Body of pancreas (tissue), 4 donors: Measurements from ENCODE around the gene RAMP3. TPM values are rescaled to one million over a fixed set of nuclear protein-coding genes. Genes with fewer than 3 reads are reported as not detected.

ENCODE experiments used
- ATAC-seq: fragments of 150-250 bp; one replicate; pipeline ENCODE4 v1.9.1; 2016
- DNase-seq, 4 donors: peaks; one replicate each; pipeline ENCODE4 v3.0.0-alpha.2; 2019
- H3K27ac ChIP-seq, 4 donors: fragments of 200-600 bp; sonication (generic); 1 replicate in 3 of 4; 2 replicates in 1 of 4; pipeline versions ENCODE4 v1.5.1 to v1.6.1; 2016 to 2019; ENCODE audit warnings: mild to moderate bottlenecking in 1 of 4, mixed read lengths in 1 of 4, moderate library complexity in 1 of 4
- H3K27me3 ChIP-seq, 2 donors: fragments of 200-600 bp; sonication (generic); one replicate each; pipeline ENCODE4 v1.6.0; 2016; ENCODE audit warnings: mild to moderate bottlenecking in 1 of 2
- H3K36me3 ChIP-seq, 2 donors: fragments of 200-600 bp; sonication (generic); replicated peaks in 1 of 2; 2 replicates each; pipeline ENCODE4 v1.5.1; 2016; ENCODE audit warnings: low read depth in 2 of 2; ENCODE audit not compliant: insufficient read depth in 1 of 2
- H3K4me1 ChIP-seq: fragments of 200-600 bp; sonication (generic); one replicate; pipeline ENCODE4 v1.6.0; 2016
- H3K4me3 ChIP-seq, 2 donors: fragments of 200-600 bp; sonication (generic); 1 replicate in 1 of 2; 2 replicates in 1 of 2; pipeline ENCODE4 v1.5.1; 2016 to 2019
- H3K9me3 ChIP-seq, 3 donors: fragments of 200-600 bp; sonication (generic); 1 replicate in 2 of 3; 2 replicates in 1 of 3; pipeline ENCODE4 v1.5.1; 2016
- POLR2A ChIP-seq, 3 donors: fragments of 450-650 bp; IDR thresholded peaks; one replicate each; pipeline ENCODE4 v1.6.1; 2016; ENCODE audit warnings: antibody characterized with exemption in 3 of 3, mild to moderate bottlenecking in 2 of 3
- whole genome bisulfite sequencing, 2 donors: methylation state at CpG; one replicate each; pipeline ENCODE4 v1.1.5; 2017; 5-methylcytosine and 5-hydroxymethylcytosine counted together
- intact Hi-C: fragments of 100-400 bp; cut with DNase I; formaldehyde crosslinking; loops from one replicate; pipeline ENCODE4 v1.15.1; 2023
- total RNA-seq, 2 donors: library from RNA; depleted of rRNA; stranded (reverse); fragments of >200 nt; gene quantifications; one replicate each; pipeline ENCODE4 v1.1.0, GENCODE V29; 2016
- TF ChIP-seq, protein P1 (sequence below), 7 experiments: fragments of 450-650 bp in 4 of 7; fragments of 200-600 bp in 3 of 7; sonication (generic) in 3 of 7; IDR thresholded peaks; one replicate each; pipeline ENCODE4 v1.5.1; 2016 to 2019; ENCODE audit warnings: antibody characterized with exemption in 7 of 7

The RAMP3 gene
- total RNA-seq, 2 donors from 2014 or later: 14.0 to 23.1 TPM

DNA sequence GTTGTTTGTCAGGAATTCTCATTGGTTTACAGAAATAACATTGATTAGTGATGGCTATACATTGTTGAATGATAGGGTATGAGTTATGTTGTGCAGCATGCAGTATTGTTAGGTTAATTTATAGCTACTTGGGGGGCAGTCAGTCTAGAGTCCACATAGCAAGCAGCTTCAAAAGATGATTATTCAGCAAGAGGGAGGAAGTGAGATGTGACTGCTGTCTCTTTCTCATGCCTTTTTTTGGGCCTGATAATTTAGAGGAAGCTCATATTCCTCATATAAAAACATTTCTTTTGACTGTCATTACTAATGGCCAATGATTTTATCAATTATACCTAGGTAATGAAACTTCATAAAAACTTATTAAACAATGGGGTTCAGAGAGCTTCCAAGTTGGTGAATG lies 42.7 kb upstream of the RAMP3 start:
- TF ChIP-seq, protein P1, sequence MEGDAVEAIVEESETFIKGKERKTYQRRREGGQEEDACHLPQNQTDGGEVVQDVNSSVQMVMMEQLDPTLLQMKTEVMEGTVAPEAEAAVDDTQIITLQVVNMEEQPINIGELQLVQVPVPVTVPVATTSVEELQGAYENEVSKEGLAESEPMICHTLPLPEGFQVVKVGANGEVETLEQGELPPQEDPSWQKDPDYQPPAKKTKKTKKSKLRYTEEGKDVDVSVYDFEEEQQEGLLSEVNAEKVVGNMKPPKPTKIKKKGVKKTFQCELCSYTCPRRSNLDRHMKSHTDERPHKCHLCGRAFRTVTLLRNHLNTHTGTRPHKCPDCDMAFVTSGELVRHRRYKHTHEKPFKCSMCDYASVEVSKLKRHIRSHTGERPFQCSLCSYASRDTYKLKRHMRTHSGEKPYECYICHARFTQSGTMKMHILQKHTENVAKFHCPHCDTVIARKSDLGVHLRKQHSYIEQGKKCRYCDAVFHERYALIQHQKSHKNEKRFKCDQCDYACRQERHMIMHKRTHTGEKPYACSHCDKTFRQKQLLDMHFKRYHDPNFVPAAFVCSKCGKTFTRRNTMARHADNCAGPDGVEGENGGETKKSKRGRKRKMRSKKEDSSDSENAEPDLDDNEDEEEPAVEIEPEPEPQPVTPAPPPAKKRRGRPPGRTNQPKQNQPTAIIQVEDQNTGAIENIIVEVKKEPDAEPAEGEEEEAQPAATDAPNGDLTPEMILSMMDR (IDR thresholded peaks at IDR 0.05): no peak
- TF ChIP-seq POLR2A (IDR thresholded peaks at IDR 0.05): no peak
- Histone ChIP-seq H3K9me3 (no peaks in the 10 kb centered on the region), H3K27ac (no peak overlapping the region), H3K4me1 (peaks cover 18% of the 10 kb centered on the region), H3K27me3 (no peaks in the 10 kb centered on the region), H3K36me3 (no peaks in the 10 kb centered on the region), H3K4me3 (no peak overlapping the region)
- intact Hi-C loops: no loop called here
- DNase-seq (no peak), ATAC-seq (no peak)

GRCh38 chr7:45116048-45116447 lies 41.5 kb upstream of the RAMP3 start:
- H3K27ac ChIP-seq: no peak overlapping the region
- no peaks in the 10 kb centered on the region for H3K36me3 ChIP-seq
- intact Hi-C loops: no loop called here
- H3K4me1 ChIP-seq: peaks cover 7% of the 10 kb centered on the region
- no peak overlapping the region for H3K4me3 ChIP-seq
- TF ChIP-seq POLR2A (IDR thresholded peaks at IDR 0.05): no peak
- TF ChIP-seq, protein P1 (IDR thresholded peaks at IDR 0.05): no peak
- no peaks in the 10 kb centered on the region for H3K9me3 ChIP-seq
- DNase-seq (no peak), ATAC-seq (no peak)
- no peaks in the 10 kb centered on the region for H3K27me3 ChIP-seq
- WGBS, 2 donors: 57 to 86% methylated on average over 1 of the region's 1 CpG

- no peak for ATAC-seq
- intact Hi-C loops: no loop called here
- H3K27me3 ChIP-seq: no peaks in the 10 kb centered on the region
- H3K4me3 ChIP-seq: no peak overlapping the region
- 57 to 70% methylated on average over 2 to 4 of the region's 4 CpGs for WGBS, 2 donors
- no peak for DNase-seq
- H3K36me3 ChIP-seq: no peaks in the 10 kb centered on the region
- H3K4me1 ChIP-seq: no peaks in the 10 kb centered on the region
- no peaks in the 10 kb centered on the region for H3K9me3 ChIP-seq
- H3K27ac ChIP-seq: no peak overlapping the region
- TF ChIP-seq, protein P1 (IDR thresholded peaks at IDR 0.05): no peak
- TF ChIP-seq POLR2A (IDR thresholded peaks at IDR 0.05): no peak
Observed at GRCh38 chr7:45117582-45117981, 40.0 kb upstream of the RAMP3 start.

GRCh38 chr7:45118292-45118691 lies 39.3 kb upstream of the RAMP3 start:
- ATAC-seq (no peak), DNase-seq (no peak)
- no peaks in the 10 kb centered on the region for H3K4me1 ChIP-seq
- no peak overlapping the region for H3K27ac ChIP-seq
- intact Hi-C loops: no loop called here
- WGBS, 2 donors: 80% methylated on average over 4 of the region's 4 CpGs
- no peaks in the 10 kb centered on the region for H3K36me3 ChIP-seq
- no peaks in the 10 kb centered on the region for H3K27me3 ChIP-seq
- H3K4me3 ChIP-seq: no peak overlapping the region
- TF ChIP-seq, protein P1 (IDR thresholded peaks at IDR 0.05): no peak
- TF ChIP-seq POLR2A (IDR thresholded peaks at IDR 0.05): no peak
- no peaks in the 10 kb centered on the region for H3K9me3 ChIP-seq

DNA sequence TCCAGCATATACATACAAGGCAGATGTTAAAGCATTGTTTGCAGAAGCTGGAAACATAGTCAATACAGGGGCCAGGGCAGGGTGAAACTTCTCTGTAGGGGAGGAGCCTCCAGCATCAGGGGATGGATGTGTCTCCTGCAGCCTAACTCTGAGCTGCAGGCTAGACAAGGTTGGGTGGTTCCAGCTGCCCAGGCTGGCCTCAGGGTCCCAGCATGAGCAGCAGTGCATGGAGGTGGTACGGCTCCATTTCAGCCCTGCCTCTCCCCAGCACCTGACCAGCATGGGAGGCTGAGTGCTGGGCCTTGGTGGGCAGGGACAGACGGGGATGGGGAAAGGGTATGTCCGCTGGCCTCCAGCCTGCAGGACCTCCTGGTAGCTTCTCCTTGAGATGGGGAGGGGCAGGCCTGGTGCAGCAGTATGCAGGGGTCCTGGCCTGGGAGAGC lies 38.7 kb upstream of the RAMP3 start:
- Histone ChIP-seq H3K27me3 (no peaks in the 10 kb centered on the region), H3K4me1 (no peaks in the 10 kb centered on the region), H3K4me3 (no peak overlapping the region), H3K36me3 (no peaks in the 10 kb centered on the region), H3K9me3 (no peaks in the 10 kb centered on the region), H3K27ac (no peak overlapping the region)
- intact Hi-C loops: no loop called here
- no peak for DNase-seq
- TF ChIP-seq, protein P1 (IDR thresholded peaks at IDR 0.05): no peak
- TF ChIP-seq POLR2A (IDR thresholded peaks at IDR 0.05): no peak
- ATAC-seq: no peak
- 90% methylated on average over 2 to 3 of the region's 3 CpGs for WGBS, 2 donors
